ENCODE measurements around the gene TRAF2. TPM values are rescaled to one million over a fixed set of nuclear protein-coding genes. Genes with fewer than 3 reads are reported as not detected.

TRAF2 gene
- polyA plus RNA-seq, 4 donors: 6.4 to 16.3 (median 13.3) TPM

- DNase-seq (ENCODE audit: low read depth in 4 of 4, low spot score in 3 of 4): no peak
Observed at GRCh38 chr9:136910197-136910900, 24.0 kb downstream of the TRAF2 start.

- DNase-seq (ENCODE audit: low read depth in 4 of 4, low spot score in 3 of 4): no peak
Observed at GRCh38 chr9:136910901-136911245, 24.6 kb downstream of the TRAF2 start.

GRCh38 chr9:136913701-136914438 is 27.6 kb downstream of the TRAF2 start:
- no peak for DNase-seq (ENCODE audit: low read depth in 4 of 4, low spot score in 3 of 4)

- no peak for DNase-seq (ENCODE audit: low read depth in 4 of 4, low spot score in 3 of 4)
Observed at GRCh38 chr9:136915632-136916329, 29.5 kb downstream of the TRAF2 start.

DNA sequence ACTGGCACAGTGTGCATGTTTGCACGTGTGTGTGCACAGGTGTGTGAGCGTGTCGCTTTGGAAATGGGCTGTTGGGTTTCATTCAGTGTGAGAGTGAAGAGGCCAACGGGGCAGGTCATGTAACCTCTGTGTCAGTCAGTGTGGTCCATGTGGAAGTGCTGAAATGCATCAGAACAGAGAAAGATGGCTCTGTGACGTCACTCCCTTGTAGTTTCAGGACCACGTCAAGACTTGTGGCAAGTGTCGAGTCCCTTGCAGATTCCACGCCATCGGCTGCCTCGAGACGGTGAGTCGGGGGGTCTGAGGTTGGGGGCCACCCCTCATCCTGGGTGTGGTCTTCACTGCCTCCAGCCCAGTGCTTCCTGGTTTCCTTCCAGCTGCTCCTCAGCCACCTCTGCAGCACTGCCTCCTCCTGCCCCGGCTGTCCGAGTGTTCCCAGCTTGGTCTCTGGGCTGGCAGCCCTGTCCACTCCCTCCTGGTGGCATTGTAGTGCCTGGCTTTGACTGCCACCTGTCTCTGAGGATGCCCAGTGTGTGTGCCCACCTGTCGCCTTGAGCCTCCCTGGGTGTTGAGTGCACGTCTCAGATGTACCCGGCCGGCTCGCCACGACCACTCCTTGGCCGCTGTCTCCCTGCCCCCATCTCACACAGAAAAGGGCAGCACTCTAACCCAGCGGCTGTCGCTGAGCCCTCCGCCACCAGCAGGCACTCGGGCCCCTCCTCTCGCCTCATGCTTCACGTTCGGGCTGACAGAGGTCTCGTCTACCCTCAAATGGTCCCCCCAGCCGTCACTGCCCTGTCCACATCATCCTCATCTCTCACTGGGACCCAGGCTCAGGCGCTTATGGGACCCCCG is 30.2 kb downstream of the TRAF2 start:
- no peak for DNase-seq (ENCODE audit: low read depth in 4 of 4, low spot score in 3 of 4)

DNA sequence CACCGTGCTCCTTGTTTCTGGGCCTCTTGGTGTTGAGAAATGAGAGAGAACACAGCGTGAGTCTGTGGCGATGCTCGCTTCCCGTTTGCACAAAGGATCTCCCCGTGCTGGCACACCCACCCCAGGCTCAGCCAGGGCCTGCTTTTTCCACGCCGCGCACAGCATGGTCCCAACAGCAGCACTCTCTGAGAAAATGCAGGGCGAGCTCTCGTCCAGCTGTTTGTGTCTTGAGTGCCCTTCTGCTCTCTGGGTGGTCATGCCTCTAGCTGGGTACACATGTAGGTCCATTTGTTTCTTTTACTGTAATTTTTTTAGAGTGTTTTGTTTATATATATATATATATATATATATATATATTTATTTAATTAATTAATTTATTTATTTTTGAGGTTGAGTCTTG is 31.6 kb downstream of the TRAF2 start:
- DNase-seq (ENCODE audit: low read depth in 4 of 4, low spot score in 3 of 4): no peak

- no peak for DNase-seq (ENCODE audit: low read depth in 4 of 4, low spot score in 3 of 4)
Observed at GRCh38 chr9:136920069-136920468, 33.8 kb downstream of the TRAF2 start.

DNA sequence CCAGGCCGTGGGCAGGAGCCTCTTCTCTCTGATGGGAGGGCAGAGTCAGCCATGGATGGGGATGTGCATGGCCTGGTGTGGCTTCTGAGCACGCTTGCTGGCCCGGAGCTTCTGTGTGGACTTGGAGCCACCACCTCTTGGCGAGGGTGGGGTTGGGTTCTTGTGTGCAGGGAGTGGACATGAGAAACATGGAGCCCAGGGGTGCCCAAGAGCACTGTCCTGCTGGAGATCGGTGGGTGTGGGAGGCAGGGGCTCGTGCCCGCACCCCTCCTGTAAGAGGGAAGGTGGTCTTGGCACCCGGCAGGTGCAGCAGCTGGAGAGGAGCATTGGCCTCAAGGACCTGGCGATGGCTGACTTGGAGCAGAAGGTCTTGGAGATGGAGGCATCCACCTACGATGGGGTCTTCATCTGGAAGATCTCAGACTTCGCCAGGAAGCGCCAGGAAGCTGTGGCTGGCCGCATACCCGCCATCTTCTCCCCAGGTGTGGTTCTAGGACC is 34.5 kb downstream of the TRAF2 start:
- DNase-seq (ENCODE audit: low read depth in 4 of 4, low spot score in 3 of 4): no peak

DNA sequence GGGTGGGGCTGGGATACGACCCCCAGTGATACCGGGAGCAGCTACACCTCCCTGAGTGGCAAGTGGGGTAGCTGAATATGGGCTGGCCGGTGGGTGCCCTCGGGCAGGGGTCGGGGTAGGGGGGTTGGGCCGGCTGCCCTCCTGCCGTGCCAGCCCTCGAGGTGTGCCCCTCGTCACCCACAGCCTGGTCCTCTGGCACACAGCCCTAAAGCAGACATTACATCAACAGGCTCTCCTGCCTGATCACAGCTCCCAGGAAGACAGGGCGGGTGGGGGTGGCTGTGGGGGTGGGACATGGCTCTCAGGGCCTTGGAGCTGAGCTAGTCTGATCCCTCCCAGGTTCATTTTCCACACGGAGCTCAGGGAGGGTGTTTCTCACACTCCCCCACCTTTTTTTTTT is 35.0 kb downstream of the TRAF2 start:
- no peak for DNase-seq (ENCODE audit: low read depth in 4 of 4, low spot score in 3 of 4)

DNA sequence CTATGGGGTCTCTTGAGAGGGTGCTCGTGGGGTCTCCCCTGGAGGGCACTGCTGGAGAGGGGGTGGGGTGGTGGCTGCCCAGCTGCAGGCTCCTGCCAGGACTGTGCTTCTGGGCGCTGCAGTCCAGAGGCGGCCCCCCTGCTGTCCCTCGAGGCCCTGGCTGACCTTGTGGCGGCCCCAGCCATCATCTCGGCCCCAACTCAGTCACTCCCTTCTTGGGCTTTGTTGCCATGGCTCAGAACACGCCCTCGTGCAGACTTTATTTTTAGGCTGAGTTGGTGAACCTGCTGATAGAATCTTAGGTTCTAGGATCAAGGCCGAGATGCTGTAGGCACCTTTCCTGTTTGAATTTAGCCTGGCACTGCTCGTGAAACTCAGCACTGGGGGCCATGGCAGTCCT is 35.4 kb downstream of the TRAF2 start:
- DNase-seq (ENCODE audit: low read depth in 4 of 4, low spot score in 3 of 4): no peak

GRCh38 chr9:136922540-136922939 is 36.2 kb downstream of the TRAF2 start:
- DNase-seq (ENCODE audit: low read depth in 4 of 4, low spot score in 3 of 4): no peak

DNA sequence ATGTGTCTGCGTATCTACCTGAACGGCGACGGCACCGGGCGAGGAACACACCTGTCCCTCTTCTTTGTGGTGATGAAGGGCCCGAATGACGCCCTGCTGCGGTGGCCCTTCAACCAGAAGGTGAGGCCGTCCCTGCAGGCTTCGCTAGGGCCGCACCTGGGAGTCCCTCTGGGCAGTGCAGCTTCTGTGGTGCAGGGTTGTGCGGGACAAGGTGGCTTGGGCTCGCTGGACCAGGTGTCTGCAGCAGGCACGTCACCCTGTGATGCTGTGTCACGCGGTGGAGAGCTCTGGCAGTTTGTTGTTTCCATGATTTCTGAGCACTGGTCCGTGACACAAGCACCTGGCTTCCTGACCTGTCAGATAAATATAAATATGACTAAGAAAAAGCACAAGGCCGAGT is 37.6 kb downstream of the TRAF2 start:
- no peak for DNase-seq (ENCODE audit: low read depth in 4 of 4, low spot score in 3 of 4)

DNA sequence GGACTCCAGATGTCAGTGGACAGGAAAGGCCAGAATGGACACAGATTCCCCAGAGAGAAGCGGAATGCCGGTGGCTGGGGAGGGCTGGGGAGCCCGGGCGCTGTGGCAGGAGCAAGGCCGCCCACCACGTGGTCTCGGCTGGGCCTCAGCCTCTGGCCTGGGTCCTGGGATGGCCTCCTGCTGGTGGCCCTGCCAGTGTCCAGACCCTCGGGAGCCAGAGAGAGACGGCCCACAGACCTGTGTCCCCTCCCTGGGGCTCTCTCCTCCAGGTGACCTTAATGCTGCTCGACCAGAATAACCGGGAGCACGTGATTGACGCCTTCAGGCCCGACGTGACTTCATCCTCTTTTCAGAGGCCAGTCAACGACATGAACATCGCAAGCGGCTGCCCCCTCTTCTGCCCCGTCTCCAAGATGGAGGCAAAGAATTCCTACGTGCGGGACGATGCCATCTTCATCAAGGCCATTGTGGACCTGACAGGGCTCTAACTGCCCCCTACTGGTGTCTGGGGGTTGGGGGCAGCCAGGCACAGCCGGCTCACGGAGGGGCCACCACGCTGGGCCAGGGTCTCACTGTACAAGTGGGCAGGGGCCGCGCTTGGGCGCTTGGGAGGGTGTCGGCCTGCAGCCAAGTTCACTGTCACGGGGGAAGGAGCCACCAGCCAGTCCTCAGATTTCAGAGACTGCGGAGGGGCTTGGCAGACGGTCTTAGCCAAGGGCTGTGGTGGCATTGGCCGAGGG is 39.3 kb downstream of the TRAF2 start:
- no peak for DNase-seq (ENCODE audit: low read depth in 4 of 4, low spot score in 3 of 4)

GRCh38 chr9:136926154-136926704 is 39.9 kb downstream of the TRAF2 start:
- no peak for DNase-seq (ENCODE audit: low read depth in 4 of 4, low spot score in 3 of 4)

DNA sequence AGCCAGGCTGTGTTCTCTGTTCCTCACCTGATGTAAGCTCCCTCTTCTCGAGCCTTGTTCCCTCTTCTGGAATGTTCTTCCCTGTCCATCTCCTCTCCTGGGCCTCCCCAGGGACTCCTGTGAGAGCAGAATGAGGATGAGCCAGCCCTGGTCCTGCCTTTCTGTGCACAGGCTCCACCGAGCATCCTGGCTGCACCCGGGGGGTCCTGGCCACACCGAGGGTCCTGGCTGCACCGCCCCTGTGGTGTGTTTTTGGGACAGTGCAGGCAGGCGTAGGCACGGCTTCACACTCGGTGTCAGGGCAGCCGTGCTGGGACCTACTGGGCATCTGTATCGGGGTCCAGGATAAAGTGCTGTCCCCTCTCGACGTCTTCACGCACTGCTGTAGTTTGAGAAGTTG is 40.4 kb downstream of the TRAF2 start:
- no peak for DNase-seq (ENCODE audit: low read depth in 4 of 4, low spot score in 3 of 4)

GRCh38 chr9:136927343-136928271 is 41.3 kb downstream of the TRAF2 start:
- DNase-seq (ENCODE audit: low read depth in 4 of 4, low spot score in 3 of 4): no peak

DNA sequence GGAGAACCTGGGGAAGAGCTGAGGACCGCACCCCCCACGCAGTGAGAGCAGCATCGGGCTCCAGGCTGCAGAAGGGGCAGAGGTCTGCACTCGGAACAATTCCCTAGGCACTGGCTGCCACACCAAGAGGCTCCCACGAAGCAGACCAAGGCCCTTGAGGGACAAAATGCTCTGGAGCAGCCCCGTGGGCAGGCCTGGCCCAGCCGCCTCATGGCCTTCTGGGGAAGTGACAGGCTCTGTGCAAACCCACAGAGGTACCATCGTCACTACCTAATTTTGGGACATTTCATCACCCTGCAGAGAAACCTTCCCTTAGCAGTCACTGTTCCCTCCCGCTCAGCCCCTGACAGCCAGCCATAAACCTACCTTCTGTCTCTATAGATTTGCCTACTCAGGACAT is 42.3 kb downstream of the TRAF2 start:
- DNase-seq (ENCODE audit: low read depth in 4 of 4, low spot score in 3 of 4): no peak

DNA sequence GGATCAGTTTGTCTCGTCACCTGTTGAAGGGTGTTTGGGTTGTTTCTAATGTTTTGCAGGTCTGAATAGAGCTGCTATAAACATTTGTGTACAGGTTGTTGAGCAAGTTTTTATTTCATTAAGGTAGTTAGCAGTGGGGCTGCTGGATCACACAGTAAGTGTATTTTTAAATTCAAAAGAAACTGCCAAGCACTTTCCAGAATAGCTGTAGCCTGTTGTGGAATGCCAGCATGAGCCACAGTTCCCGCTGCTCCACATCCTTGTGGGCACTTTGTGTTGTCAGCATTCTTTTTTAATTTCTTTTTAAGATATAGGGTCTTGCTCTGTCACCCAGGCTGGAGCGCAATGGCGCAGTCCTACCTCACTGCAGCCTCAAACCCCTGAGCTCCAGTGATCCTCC is 43.7 kb downstream of the TRAF2 start:
- no peak for DNase-seq (ENCODE audit: low read depth in 4 of 4, low spot score in 3 of 4)

Data from left renal pelvis (tissue), 4 donors.